GM12878 (cell line): ENCODE data around the gene DIAPH1. TPM values are rescaled to one million over a fixed set of nuclear protein-coding genes. Genes with fewer than 3 reads are reported as not detected.

ENCODE experiments used
- BCL11A ChIP-seq: IDR thresholded peaks from 2 replicates; pipeline ENCODE4 v1.6.1; 2011; ENCODE audit warnings: low read depth, low read length
- CBFB ChIP-seq: IDR thresholded peaks from 2 replicates; pipeline ENCODE4 v1.6.1; 2016; ENCODE audit warnings: antibody characterized with exemption, low read depth
- EGR1 ChIP-seq, 2 experiments: IDR thresholded peaks; 1 replicate in 1 of 2; 2 replicates in 1 of 2; pipeline ENCODE4 v1.6.1; 2011 to 2012; ENCODE audit warnings: low read depth in 2 of 2, low read length in 2 of 2, borderline replicate concordance in 1 of 2, mild to moderate bottlenecking in 1 of 2, moderate library complexity in 1 of 2
- FOXK2 ChIP-seq: fragments of 450-650 bp; IDR thresholded peaks from 2 replicates; pipeline ENCODE4 v1.6.1; 2017; ENCODE audit warnings: mild to moderate bottlenecking, moderate library complexity
- IKZF1 ChIP-seq: fragments of 450-650 bp; conservative IDR thresholded peaks from 2 replicates; pipeline ENCODE4 v1.6.1; 2017; ENCODE audit warnings: antibody characterized with exemption, mild to moderate bottlenecking
- MXI1 ChIP-seq: fragments of 150-350 bp; IDR thresholded peaks from 2 replicates; pipeline ENCODE4 v1.6.1; 2011; ENCODE audit warnings: low read depth, mild to moderate bottlenecking, inconsistent platforms, low read length, improper control_type of control experiment
- MYB ChIP-seq: fragments of 150-350 bp; IDR thresholded peaks from 2 replicates; pipeline ENCODE4 v1.6.1; 2014; ENCODE audit warnings: mild to moderate bottlenecking, low read depth, low read length, borderline replicate concordance
- RUNX3 ChIP-seq: IDR thresholded peaks from 2 replicates; pipeline ENCODE4 v1.6.1; 2012; ENCODE audit warnings: low read length, inconsistent platforms
- SPI1 ChIP-seq: IDR thresholded peaks from 2 replicates; pipeline ENCODE4 v1.6.1; 2011; ENCODE audit warnings: low read depth, mild to moderate bottlenecking, low read length, moderate library complexity, borderline replicate concordance; ENCODE audit not compliant: insufficient read depth
- STAT3 ChIP-seq: IDR thresholded peaks from 2 replicates; pipeline ENCODE4 v1.6.1; 2011; ENCODE audit warnings: low read depth, low read length, improper control_type of control experiment
- TCF12 ChIP-seq: IDR thresholded peaks from 2 replicates; pipeline ENCODE4 v1.6.1; 2011; ENCODE audit warnings: low read depth, mild to moderate bottlenecking, low read length
- ZNF207 ChIP-seq: fragments of 450-650 bp; IDR thresholded peaks from 2 replicates; pipeline ENCODE4 v1.6.1; 2014; ENCODE audit warnings: antibody characterized with exemption, mild to moderate bottlenecking, borderline replicate concordance
- ZNF24 ChIP-seq: fragments of 450-650 bp; IDR thresholded peaks from 2 replicates; pipeline ENCODE4 v1.6.1; 2017; ENCODE audit warnings: antibody characterized with exemption, mild to moderate bottlenecking
- ZNF687 ChIP-seq: fragments of 450-650 bp; IDR thresholded peaks from 2 replicates; pipeline ENCODE4 v1.6.1; 2017; ENCODE audit warnings: mild to moderate bottlenecking, moderate library complexity
- polyA plus RNA-seq, 11 experiments: library from polyadenylated mRNA; depleted of rRNA in 4 of 11; unstranded in 6 of 11; stranded (reverse) in 5 of 11; fragments of >200 nt; fragmentation: Nextera tagmentation in 4 of 11; fragmentation: Illumina TruSeq in 1 of 11; extraction: Ambion mirVana in 4 of 11; extraction: Trizol in 1 of 11; gene quantifications; 1 replicate in 1 of 11; 2 replicates in 10 of 11; pipeline versions ENCODE4 v1.2.1 to v1.2.3, GENCODE V29; 2011 to 2016; ENCODE audit warnings: inconsistent platforms in 2 of 11, missing spikeins in 2 of 11, low read depth in 1 of 11
- total RNA-seq, 4 experiments: library from RNA; depleted of rRNA in 3 of 4; stranded (reverse); fragments of >200 nt in 3 of 4; fragmentation: Illumina TruSeq in 1 of 4; extraction: Trizol in 1 of 4; gene quantifications; 2 replicates each; pipeline versions ENCODE4 v1.2.1 to v1.2.3, GENCODE V29; 2013 to 2021
- TF ChIP-seq, protein P1 (sequence below): fragments of 450-650 bp; formaldehyde crosslinking; IDR thresholded peaks from 2 replicates; pipeline ENCODE4 v1.4.0; 2022; ENCODE audit warnings: mild to moderate bottlenecking, moderate library complexity
- TF ChIP-seq, protein P2 (sequence below): fragments of 450-650 bp; formaldehyde crosslinking; IDR thresholded peaks from 2 replicates; pipeline ENCODE4 v1.5.0; 2022; ENCODE audit warnings: mild to moderate bottlenecking, missing genetic modification characterization
- TF ChIP-seq, protein P3 (sequence below): IDR thresholded peaks from 2 replicates; pipeline ENCODE4 v1.6.1; 2012; ENCODE audit warnings: low read depth, low read length, improper control_type of control experiment

The DIAPH1 gene
- total and polyA plus RNA-seq, 10 of the 15 experiments (the other 5 are each of a cell fraction or from before 2014, with no cell fraction given): 37.8 to 168 (median 59.0) TPM

DNA sequence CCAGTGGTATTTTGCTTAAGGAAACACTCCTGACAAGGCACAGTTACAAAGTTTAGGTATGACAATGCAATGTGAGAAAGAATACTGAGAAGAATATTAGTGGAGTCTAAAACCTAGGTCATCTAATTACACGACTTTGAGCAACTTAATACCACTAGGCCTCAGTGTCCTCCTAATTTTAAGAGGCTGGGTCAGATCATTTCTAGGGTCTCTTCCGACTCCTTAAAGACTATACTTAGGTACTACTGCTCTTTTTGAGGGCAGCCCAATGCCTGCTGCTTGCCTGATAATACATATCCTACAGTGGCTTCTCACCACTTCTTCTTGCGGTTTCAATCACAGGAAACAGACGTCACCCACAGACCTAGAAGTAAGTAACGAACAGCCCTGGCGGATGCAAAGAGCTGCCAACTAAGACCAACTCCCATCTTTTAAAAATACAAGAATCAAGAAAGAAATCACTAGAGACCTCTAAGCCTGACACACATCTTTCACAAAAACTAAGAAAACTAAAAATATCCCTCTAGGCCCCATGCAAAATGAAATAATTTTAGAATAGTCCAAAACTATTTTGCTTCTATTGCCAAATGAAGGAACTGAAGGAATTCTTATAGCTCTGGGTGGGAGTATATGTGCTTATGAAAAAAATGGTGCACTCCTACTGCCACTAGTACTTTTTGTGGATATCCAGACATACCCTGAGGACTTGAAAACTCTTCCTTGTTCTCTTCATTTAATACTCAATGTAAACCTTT is 13.1 kb downstream of the DIAPH1 start (continued):
- TF ChIP-seq BCL11A (peak; percentile 90), TCF12 (no peak), IKZF1 (peak; percentile 77), EGR1 (IDR thresholded peaks at IDR 0.05; ENCODE audit: borderline replicate concordance in 1 of 2, low read depth in 2 of 2, low read length in 2 of 2) (no peak), SPI1 (peak; percentile 76), RUNX3 (peak; percentile 99), STAT3 (no peak), ZNF24 (no peak), ZNF687 (no peak), MXI1 (peak; percentile 27; the same call in 1 of the 2 replicates), CBFB (peak; percentile 95), ZNF207 (no peak), FOXK2 (no peak), MYB (no peak)
- TF ChIP-seq, protein P1, sequence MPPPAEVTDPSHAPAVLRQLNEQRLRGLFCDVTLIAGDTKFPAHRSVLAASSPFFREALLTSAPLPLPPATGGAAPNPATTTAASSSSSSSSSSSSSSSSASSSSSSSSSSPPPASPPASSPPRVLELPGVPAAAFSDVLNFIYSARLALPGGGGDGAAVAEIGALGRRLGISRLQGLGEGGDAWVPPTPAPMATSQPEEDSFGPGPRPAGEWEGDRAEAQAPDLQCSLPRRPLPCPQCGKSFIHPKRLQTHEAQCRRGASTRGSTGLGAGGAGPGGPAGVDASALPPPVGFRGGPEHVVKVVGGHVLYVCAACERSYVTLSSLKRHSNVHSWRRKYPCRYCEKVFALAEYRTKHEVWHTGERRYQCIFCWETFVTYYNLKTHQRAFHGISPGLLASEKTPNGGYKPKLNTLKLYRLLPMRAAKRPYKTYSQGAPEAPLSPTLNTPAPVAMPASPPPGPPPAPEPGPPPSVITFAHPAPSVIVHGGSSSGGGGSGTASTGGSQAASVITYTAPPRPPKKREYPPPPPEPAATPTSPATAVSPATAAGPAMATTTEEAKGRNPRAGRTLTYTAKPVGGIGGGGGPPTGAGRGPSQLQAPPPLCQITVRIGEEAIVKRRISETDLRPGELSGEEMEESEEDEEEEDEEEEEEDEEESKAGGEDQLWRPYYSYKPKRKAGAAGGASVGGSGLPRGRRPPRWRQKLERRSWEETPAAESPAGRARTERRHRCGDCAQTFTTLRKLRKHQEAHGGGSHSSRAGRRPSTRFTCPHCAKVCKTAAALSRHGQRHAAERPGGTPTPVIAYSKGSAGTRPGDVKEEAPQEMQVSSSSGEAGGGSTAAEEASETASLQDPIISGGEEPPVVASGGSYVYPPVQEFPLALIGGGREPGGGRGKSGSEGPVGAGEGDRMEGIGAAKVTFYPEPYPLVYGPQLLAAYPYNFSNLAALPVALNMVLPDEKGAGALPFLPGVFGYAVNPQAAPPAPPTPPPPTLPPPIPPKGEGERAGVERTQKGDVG (CRISPR knock-in tag): no peak
- TF ChIP-seq, protein P2, sequence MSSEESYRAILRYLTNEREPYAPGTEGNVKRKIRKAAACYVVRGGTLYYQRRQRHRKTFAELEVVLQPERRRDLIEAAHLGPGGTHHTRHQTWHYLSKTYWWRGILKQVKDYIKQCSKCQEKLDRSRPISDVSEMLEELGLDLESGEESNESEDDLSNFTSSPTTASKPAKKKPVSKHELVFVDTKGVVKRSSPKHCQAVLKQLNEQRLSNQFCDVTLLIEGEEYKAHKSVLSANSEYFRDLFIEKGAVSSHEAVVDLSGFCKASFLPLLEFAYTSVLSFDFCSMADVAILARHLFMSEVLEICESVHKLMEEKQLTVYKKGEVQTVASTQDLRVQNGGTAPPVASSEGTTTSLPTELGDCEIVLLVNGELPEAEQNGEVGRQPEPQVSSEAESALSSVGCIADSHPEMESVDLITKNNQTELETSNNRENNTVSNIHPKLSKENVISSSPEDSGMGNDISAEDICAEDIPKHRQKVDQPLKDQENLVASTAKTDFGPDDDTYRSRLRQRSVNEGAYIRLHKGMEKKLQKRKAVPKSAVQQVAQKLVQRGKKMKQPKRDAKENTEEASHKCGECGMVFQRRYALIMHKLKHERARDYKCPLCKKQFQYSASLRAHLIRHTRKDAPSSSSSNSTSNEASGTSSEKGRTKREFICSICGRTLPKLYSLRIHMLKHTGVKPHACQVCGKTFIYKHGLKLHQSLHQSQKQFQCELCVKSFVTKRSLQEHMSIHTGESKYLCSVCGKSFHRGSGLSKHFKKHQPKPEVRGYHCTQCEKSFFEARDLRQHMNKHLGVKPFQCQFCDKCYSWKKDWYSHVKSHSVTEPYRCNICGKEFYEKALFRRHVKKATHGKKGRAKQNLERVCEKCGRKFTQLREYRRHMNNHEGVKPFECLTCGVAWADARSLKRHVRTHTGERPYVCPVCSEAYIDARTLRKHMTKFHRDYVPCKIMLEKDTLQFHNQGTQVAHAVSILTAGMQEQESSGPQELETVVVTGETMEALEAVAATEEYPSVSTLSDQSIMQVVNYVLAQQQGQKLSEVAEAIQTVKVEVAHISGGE (CRISPR knock-in tag): no peak
- TF ChIP-seq, protein P3, sequence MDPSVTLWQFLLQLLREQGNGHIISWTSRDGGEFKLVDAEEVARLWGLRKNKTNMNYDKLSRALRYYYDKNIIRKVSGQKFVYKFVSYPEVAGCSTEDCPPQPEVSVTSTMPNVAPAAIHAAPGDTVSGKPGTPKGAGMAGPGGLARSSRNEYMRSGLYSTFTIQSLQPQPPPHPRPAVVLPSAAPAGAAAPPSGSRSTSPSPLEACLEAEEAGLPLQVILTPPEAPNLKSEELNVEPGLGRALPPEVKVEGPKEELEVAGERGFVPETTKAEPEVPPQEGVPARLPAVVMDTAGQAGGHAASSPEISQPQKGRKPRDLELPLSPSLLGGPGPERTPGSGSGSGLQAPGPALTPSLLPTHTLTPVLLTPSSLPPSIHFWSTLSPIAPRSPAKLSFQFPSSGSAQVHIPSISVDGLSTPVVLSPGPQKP: no peak
